ENCODE data around the gene ARFGAP3. TPM values are rescaled to one million over a fixed set of nuclear protein-coding genes. Genes with fewer than 3 reads are reported as not detected.

The ARFGAP3 gene
- total RNA-seq, 2 donors from 2014 or later: 52.9 to 68.9 TPM

DNA sequence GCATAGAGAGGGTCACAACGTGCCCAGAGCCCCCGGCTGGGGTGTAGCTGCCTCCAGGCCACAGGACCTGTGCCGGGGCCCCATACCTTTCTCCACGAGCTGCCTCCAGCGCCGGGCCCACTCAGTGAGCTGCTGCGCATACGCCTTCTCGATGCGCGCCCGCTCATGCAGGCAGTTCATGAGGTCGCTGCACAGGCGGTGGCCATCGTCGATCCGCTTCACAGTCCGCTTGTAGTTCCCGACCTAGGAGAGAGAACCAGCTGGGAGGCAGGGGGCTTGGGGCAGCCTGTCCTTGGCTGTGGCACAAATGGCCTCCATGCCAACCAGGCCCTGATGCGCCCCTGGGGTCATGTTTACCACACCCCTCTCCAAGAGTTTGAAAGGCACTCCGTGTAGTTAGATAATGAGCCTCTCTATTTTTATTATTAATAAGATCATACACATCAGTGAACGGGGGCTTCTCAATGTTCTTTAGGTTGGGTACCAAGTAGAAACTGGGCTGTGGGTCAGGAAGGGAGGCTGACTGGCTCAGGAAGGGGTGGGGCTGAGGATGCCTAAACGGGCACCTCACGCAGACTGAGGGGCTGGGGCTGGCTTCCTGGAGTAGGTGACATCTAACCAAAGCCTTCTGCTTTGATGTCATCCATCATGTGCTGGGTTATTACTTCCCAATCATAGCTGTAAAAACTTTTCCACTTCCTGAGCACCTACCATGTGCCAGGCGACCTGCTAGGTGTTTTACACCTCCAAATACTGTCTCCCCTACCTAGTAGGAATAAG, 36.5 kb upstream of the ARFGAP3 start:
- TF ChIP-seq, protein P1, sequence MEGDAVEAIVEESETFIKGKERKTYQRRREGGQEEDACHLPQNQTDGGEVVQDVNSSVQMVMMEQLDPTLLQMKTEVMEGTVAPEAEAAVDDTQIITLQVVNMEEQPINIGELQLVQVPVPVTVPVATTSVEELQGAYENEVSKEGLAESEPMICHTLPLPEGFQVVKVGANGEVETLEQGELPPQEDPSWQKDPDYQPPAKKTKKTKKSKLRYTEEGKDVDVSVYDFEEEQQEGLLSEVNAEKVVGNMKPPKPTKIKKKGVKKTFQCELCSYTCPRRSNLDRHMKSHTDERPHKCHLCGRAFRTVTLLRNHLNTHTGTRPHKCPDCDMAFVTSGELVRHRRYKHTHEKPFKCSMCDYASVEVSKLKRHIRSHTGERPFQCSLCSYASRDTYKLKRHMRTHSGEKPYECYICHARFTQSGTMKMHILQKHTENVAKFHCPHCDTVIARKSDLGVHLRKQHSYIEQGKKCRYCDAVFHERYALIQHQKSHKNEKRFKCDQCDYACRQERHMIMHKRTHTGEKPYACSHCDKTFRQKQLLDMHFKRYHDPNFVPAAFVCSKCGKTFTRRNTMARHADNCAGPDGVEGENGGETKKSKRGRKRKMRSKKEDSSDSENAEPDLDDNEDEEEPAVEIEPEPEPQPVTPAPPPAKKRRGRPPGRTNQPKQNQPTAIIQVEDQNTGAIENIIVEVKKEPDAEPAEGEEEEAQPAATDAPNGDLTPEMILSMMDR (IDR thresholded peaks at IDR 0.05): no peak
- peaks cover 18% of the 10 kb centered on the region for H3K36me3 ChIP-seq
- DNase-seq (ENCODE audit: low spot score) (no peak), ATAC-seq (ENCODE audit: insufficient number of reproducible peaks, low FRiP score, low read depth) (no peak)
- no peaks in the 10 kb centered on the region for H3K9me3 ChIP-seq
- no peak overlapping the region for H3K4me3 ChIP-seq
- H3K27ac ChIP-seq: peak overlapping the region in 1 of 2 donors; percentile 29
- no peaks in the 10 kb centered on the region for H3K27me3 ChIP-seq (replicated peaks; ENCODE audit: insufficient read depth)
- H3K4me1 ChIP-seq (ENCODE audit: control insufficient read depth in 1 of 2, low read depth in 2 of 2): peaks cover 5 to 44% of the 10 kb centered on the region in 2 donors

DNA sequence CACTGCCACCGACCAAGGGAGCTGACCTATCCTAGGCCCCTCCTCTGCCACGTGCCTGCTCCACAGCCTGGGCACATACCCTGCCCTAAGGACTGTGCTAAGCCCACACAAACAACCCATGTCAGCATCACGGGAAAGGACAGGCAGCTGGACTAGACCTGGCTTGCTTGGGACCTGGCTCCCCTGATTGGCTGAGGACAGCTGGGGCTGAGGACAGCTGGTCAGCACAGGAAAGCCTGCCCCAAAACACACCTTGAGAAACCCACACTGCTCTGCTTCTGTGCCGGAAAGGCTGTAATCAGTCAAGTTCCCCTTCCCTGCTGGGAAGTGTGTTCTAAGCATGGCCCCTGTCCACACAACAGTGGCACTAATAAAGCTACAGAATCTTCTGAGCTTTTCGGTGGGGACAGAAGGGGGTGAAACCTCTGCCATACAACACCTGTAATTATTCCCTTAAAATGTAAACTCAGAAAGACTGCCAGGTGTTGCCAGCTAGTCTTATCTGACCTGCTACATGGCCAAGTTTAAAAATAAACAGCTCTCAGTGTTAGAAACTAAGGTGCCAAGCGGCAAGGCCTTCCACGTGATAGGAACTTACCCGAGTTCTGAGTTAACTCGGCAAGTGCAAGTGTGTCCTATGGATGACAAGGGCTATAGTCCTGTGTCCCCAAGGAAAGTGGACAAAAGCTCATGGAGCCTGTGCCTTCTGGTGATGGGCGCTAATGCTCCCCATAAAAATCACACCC, 35.7 kb upstream of the ARFGAP3 start:
- Histone ChIP-seq H3K27ac (peak overlapping the region in 1 of 2 donors; percentile 29), H3K9me3 (no peaks in the 10 kb centered on the region), H3K4me1 (ENCODE audit: control insufficient read depth in 1 of 2, low read depth in 2 of 2) (peaks cover 5 to 44% of the 10 kb centered on the region in 2 donors), H3K27me3 (replicated peaks; ENCODE audit: insufficient read depth) (no peaks in the 10 kb centered on the region), H3K4me3 (no peak overlapping the region), H3K36me3 (peaks cover 25% of the 10 kb centered on the region)
- DNase-seq (ENCODE audit: low spot score) (no peak), ATAC-seq (ENCODE audit: insufficient number of reproducible peaks, low FRiP score, low read depth) (no peak)
- TF ChIP-seq, protein P1 (IDR thresholded peaks at IDR 0.05): no peak

DNA sequence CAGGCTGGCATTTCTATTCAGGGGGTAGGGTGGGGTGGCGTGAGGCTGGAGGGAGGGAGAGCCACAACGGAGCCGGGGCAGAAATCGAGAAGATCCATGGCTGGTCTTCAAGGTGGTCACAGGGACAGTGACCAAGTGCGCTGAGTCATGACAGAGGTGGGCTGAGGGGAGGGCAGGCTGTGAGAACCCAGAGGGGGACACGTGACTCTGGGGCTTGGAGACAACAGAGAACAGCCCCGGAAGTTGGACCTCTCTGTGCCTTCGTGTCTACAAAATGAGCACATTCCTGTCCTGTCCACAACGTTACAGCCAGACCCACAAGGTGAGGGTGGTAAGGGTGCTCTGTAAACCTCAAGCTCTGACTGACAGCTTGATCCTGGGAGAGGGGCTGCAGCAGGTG, 35.1 kb upstream of the ARFGAP3 start:
- no peaks in the 10 kb centered on the region for H3K9me3 ChIP-seq
- ATAC-seq (ENCODE audit: insufficient number of reproducible peaks, low FRiP score, low read depth) (no peak), DNase-seq (ENCODE audit: low spot score) (no peak)
- no peaks in the 10 kb centered on the region for H3K27me3 ChIP-seq (replicated peaks; ENCODE audit: insufficient read depth)
- H3K4me3 ChIP-seq: no peak overlapping the region
- H3K4me1 ChIP-seq (ENCODE audit: control insufficient read depth in 1 of 2, low read depth in 2 of 2): peaks cover 5 to 44% of the 10 kb centered on the region in 2 donors
- peaks cover 29% of the 10 kb centered on the region for H3K36me3 ChIP-seq
- TF ChIP-seq, protein P1 (IDR thresholded peaks at IDR 0.05): no peak
- H3K27ac ChIP-seq: no peak overlapping the region

DNA sequence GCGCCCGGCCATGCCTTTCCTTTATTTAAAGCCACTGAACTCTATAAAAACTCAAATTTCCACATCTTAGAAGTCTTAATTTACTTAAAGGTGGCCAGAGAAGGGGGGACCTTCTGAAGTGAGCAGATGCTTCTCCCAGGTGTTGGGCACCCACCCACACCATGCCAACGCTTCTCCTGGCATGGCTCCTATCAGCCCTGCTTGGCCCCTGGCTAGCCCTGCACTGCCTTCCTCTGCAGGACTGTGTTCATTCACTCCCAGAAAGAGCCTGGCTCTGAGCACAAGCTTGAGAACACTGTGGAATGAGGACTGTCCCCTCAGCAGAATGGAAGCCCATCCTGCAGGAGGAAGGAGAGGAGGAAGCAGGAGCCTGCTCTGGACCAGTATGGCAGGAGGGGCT, 34.6 kb upstream of the ARFGAP3 start:
- Histone ChIP-seq H3K27ac (no peak overlapping the region), H3K9me3 (no peaks in the 10 kb centered on the region), H3K27me3 (replicated peaks; ENCODE audit: insufficient read depth) (no peaks in the 10 kb centered on the region), H3K36me3 (peaks cover 33% of the 10 kb centered on the region), H3K4me3 (no peak overlapping the region), H3K4me1 (ENCODE audit: control insufficient read depth in 1 of 2, low read depth in 2 of 2) (peaks cover 5 to 41% of the 10 kb centered on the region in 2 donors)
- ATAC-seq (ENCODE audit: insufficient number of reproducible peaks, low FRiP score, low read depth) (no peak), DNase-seq (ENCODE audit: low spot score) (no peak)
- TF ChIP-seq, protein P1 (IDR thresholded peaks at IDR 0.05): no peak

DNA sequence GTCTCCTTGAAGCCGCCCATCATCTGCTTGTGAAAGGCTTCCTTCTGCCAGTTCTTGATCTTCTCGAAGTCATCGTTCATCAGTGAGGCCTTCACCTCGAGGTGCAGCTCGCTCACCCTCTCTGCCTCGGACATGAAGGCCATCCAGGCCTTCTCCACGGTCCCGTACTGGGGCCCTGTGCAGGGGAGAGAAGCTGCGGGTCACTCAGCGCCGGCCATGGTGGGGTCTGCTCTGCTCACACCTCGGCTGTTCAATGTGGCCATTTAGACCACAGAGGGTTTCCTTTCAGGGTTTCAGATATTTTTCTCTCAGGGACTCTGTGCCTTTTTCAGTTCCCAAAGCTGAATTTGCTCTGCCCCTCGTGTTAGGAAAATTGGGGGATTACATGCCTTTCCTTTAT, 33.9 kb upstream of the ARFGAP3 start:
- ATAC-seq (ENCODE audit: insufficient number of reproducible peaks, low FRiP score, low read depth) (no peak), DNase-seq (ENCODE audit: low spot score) (no peak)
- Histone ChIP-seq H3K4me1 (ENCODE audit: control insufficient read depth in 1 of 2, low read depth in 2 of 2) (peaks cover 5 to 34% of the 10 kb centered on the region in 2 donors), H3K27ac (no peak overlapping the region), H3K9me3 (no peaks in the 10 kb centered on the region), H3K27me3 (replicated peaks; ENCODE audit: insufficient read depth) (no peaks in the 10 kb centered on the region), H3K36me3 (peaks cover 33% of the 10 kb centered on the region), H3K4me3 (no peak overlapping the region)
- TF ChIP-seq, protein P1 (IDR thresholded peaks at IDR 0.05): no peak
